ENCODE measurements around the gene NLRC4.
A peak's percentile ranks its signal among the peaks of the same experiment; 100 is the strongest.

NLRC4 gene

GRCh38 chr2:32274289-32274688 is 9.6 kb upstream of the NLRC4 start:
- Mint-ChIP-seq H3K36me3 (no peaks in the 10 kb centered on the region), H3K4me3 (no peak overlapping the region), H3K4me1 (peaks cover 4% of the 10 kb centered on the region), H3K27ac (no peak overlapping the region), H3K27me3 (no peaks in the 10 kb centered on the region), H3K9me3 (no peaks in the 10 kb centered on the region)
- ATAC-seq (ENCODE audit: low read depth), result no peak
- no peak for DNase-seq (ENCODE audit: low spot score in 2 of 2)

- Mint-ChIP-seq H3K4me3 (no peak overlapping the region), H3K9me3 (no peaks in the 10 kb centered on the region), H3K27ac (no peak overlapping the region), H3K36me3 (no peaks in the 10 kb centered on the region), H3K4me1 (no peaks in the 10 kb centered on the region), H3K27me3 (no peaks in the 10 kb centered on the region)
- ATAC-seq (ENCODE audit: low read depth) (no peak), DNase-seq (ENCODE audit: low spot score in 2 of 2) (no peak)
These were observed 7.6 kb upstream of the NLRC4 start for GRCh38 chr2:32272279-32272678.

GRCh38 chr2:32271063-32271462 is 6.4 kb upstream of the NLRC4 start:
- no peak overlapping the region for H3K27ac Mint-ChIP-seq

GRCh38 chr2:32262105-32262504 is 2.6 kb downstream of the NLRC4 start:
- Mint-ChIP-seq H3K27me3 (no peaks in the 10 kb centered on the region), H3K27ac (peak overlapping the region; percentile 74), H3K36me3 (peaks cover 3% of the 10 kb centered on the region), H3K4me3 (peak overlapping the region; percentile 60), H3K4me1 (peaks cover 20% of the 10 kb centered on the region), H3K9me3 (no peaks in the 10 kb centered on the region)
- DNase-seq (ENCODE audit: low spot score in 2 of 2), result no peak
- peak; percentile 20 for ATAC-seq (ENCODE audit: low read depth)

More at GRCh38 chr2:32271063-32271462, 6.4 kb upstream of the NLRC4 start:
- Mint-ChIP-seq H3K4me1 (no peaks in the 10 kb centered on the region), H3K36me3 (no peaks in the 10 kb centered on the region), H3K9me3 (no peaks in the 10 kb centered on the region), H3K4me3 (no peak overlapping the region), H3K27me3 (no peaks in the 10 kb centered on the region)
- ATAC-seq (ENCODE audit: low read depth), result no peak
- DNase-seq (ENCODE audit: low spot score in 2 of 2), result no peak

GRCh38 chr2:32260376-32260775 is 4.3 kb downstream of the NLRC4 start:
- Mint-ChIP-seq H3K4me3 (no peak overlapping the region), H3K27ac (no peak overlapping the region), H3K9me3 (no peaks in the 10 kb centered on the region), H3K4me1 (peaks cover 20% of the 10 kb centered on the region), H3K27me3 (no peaks in the 10 kb centered on the region), H3K36me3 (peaks cover 6% of the 10 kb centered on the region)
- DNase-seq (ENCODE audit: low spot score in 2 of 2) (no peak), ATAC-seq (ENCODE audit: low read depth) (no peak)

- Mint-ChIP-seq H3K36me3 (peaks cover 6% of the 10 kb centered on the region), H3K4me3 (no peak overlapping the region), H3K9me3 (no peaks in the 10 kb centered on the region), H3K4me1 (peaks cover 12% of the 10 kb centered on the region), H3K27me3 (no peaks in the 10 kb centered on the region), H3K27ac (no peak overlapping the region)
- DNase-seq (ENCODE audit: low spot score in 2 of 2), result no peak
- ATAC-seq (ENCODE audit: low read depth), result no peak
These were observed 6.4 kb downstream of the NLRC4 start for GRCh38 chr2:32258242-32258641.

- ATAC-seq (ENCODE audit: low read depth) (no peak), DNase-seq (ENCODE audit: low spot score in 2 of 2) (no peak)
- no peaks in the 10 kb centered on the region for H3K27me3 Mint-ChIP-seq
- H3K27ac Mint-ChIP-seq, result no peak overlapping the region
- H3K9me3 Mint-ChIP-seq, result no peaks in the 10 kb centered on the region
- no peaks in the 10 kb centered on the region for H3K4me1 Mint-ChIP-seq
- H3K4me3 Mint-ChIP-seq, result no peak overlapping the region
- peaks cover 2% of the 10 kb centered on the region for H3K36me3 Mint-ChIP-seq
These were observed 14.4 kb downstream of the NLRC4 start for GRCh38 chr2:32250290-32250689.

- no peak overlapping the region for H3K4me3 Mint-ChIP-seq
- no peak overlapping the region for H3K27ac Mint-ChIP-seq
- no peaks in the 10 kb centered on the region for H3K9me3 Mint-ChIP-seq
- peaks cover 2% of the 10 kb centered on the region for H3K36me3 Mint-ChIP-seq
- ATAC-seq (ENCODE audit: low read depth), result no peak
- no peaks in the 10 kb centered on the region for H3K4me1 Mint-ChIP-seq
- no peak for DNase-seq (ENCODE audit: low spot score in 2 of 2)
- H3K27me3 Mint-ChIP-seq, result no peaks in the 10 kb centered on the region
These were observed 14.9 kb downstream of the NLRC4 start for GRCh38 chr2:32249731-32250236.

GRCh38 chr2:32248299-32248698 is 16.4 kb downstream of the NLRC4 start:
- no peaks in the 10 kb centered on the region for H3K4me1 Mint-ChIP-seq
- no peaks in the 10 kb centered on the region for H3K27me3 Mint-ChIP-seq
- H3K9me3 Mint-ChIP-seq, result no peaks in the 10 kb centered on the region
- no peak overlapping the region for H3K4me3 Mint-ChIP-seq
- DNase-seq (ENCODE audit: low spot score in 2 of 2), result no peak
- H3K36me3 Mint-ChIP-seq, result peaks cover 2% of the 10 kb centered on the region
- no peak overlapping the region for H3K27ac Mint-ChIP-seq
- ATAC-seq (ENCODE audit: low read depth), result no peak

GRCh38 chr2:32246911-32247310 is 17.8 kb downstream of the NLRC4 start:
- no peaks in the 10 kb centered on the region for H3K4me1 Mint-ChIP-seq
- ATAC-seq (ENCODE audit: low read depth) (no peak), DNase-seq (ENCODE audit: low spot score in 2 of 2) (no peak)
- no peak overlapping the region for H3K27ac Mint-ChIP-seq
- no peak overlapping the region for H3K4me3 Mint-ChIP-seq
- no peaks in the 10 kb centered on the region for H3K9me3 Mint-ChIP-seq
- H3K36me3 Mint-ChIP-seq, result peaks cover 4% of the 10 kb centered on the region
- H3K27me3 Mint-ChIP-seq, result no peaks in the 10 kb centered on the region

GRCh38 chr2:32242331-32242730 is 22.4 kb downstream of the NLRC4 start:
- no peak overlapping the region for H3K4me3 Mint-ChIP-seq
- H3K36me3 Mint-ChIP-seq, result peaks cover 22% of the 10 kb centered on the region
- no peak overlapping the region for H3K27ac Mint-ChIP-seq
- DNase-seq (ENCODE audit: low spot score in 2 of 2), result no peak
- no peaks in the 10 kb centered on the region for H3K27me3 Mint-ChIP-seq
- no peaks in the 10 kb centered on the region for H3K9me3 Mint-ChIP-seq
- no peak for ATAC-seq (ENCODE audit: low read depth)
- H3K4me1 Mint-ChIP-seq, result no peaks in the 10 kb centered on the region

- Mint-ChIP-seq H3K36me3 (peaks cover 42% of the 10 kb centered on the region), H3K27me3 (no peaks in the 10 kb centered on the region), H3K27ac (peak overlapping the region; percentile 35), H3K4me3 (no peak overlapping the region), H3K9me3 (peaks cover 1% of the 10 kb centered on the region), H3K4me1 (no peaks in the 10 kb centered on the region)
- DNase-seq (ENCODE audit: low spot score in 2 of 2), result no peak
- ATAC-seq (ENCODE audit: low read depth), result no peak
These were observed 26.7 kb downstream of the NLRC4 start for GRCh38 chr2:32237996-32238395.

GRCh38 chr2:32237488-32237887 is 27.2 kb downstream of the NLRC4 start:
- H3K9me3 Mint-ChIP-seq, result peaks cover 1% of the 10 kb centered on the region
- ATAC-seq (ENCODE audit: low read depth) (no peak), DNase-seq (ENCODE audit: low spot score in 2 of 2) (no peak)
- no peak overlapping the region for H3K4me3 Mint-ChIP-seq
- H3K4me1 Mint-ChIP-seq, result no peaks in the 10 kb centered on the region
- H3K27ac Mint-ChIP-seq, result no peak overlapping the region
- H3K27me3 Mint-ChIP-seq, result no peaks in the 10 kb centered on the region
- peaks cover 43% of the 10 kb centered on the region for H3K36me3 Mint-ChIP-seq

GRCh38 chr2:32235315-32235714 is 29.4 kb downstream of the NLRC4 start:
- peaks cover 1% of the 10 kb centered on the region for H3K9me3 Mint-ChIP-seq
- ATAC-seq (ENCODE audit: low read depth), result no peak

GRCh38 chr2:32231959-32232358 is 32.7 kb downstream of the NLRC4 start:
- Mint-ChIP-seq H3K27ac (no peak overlapping the region), H3K9me3 (peaks cover 1% of the 10 kb centered on the region), H3K4me3 (no peak overlapping the region), H3K27me3 (no peaks in the 10 kb centered on the region), H3K36me3 (peaks cover 27% of the 10 kb centered on the region), H3K4me1 (no peaks in the 10 kb centered on the region)
- no peak for ATAC-seq (ENCODE audit: low read depth)
- DNase-seq (ENCODE audit: low spot score in 2 of 2), result no peak

More at GRCh38 chr2:32235315-32235714, 29.4 kb downstream of the NLRC4 start:
- H3K27ac Mint-ChIP-seq, result no peak overlapping the region
- no peaks in the 10 kb centered on the region for H3K4me1 Mint-ChIP-seq
- no peaks in the 10 kb centered on the region for H3K27me3 Mint-ChIP-seq
- H3K36me3 Mint-ChIP-seq, result peaks cover 43% of the 10 kb centered on the region
- no peak for DNase-seq (ENCODE audit: low spot score in 2 of 2)
- no peak overlapping the region for H3K4me3 Mint-ChIP-seq

Measured in memory B cell (primary cell).